ENCODE results near the gene JAK1. TPM values are rescaled to one million over a fixed set of nuclear protein-coding genes. Genes with fewer than 3 reads are reported as not detected.

The JAK1 gene
- total RNA-seq, 1 donor from 2014 or later: 152 TPM

DNA sequence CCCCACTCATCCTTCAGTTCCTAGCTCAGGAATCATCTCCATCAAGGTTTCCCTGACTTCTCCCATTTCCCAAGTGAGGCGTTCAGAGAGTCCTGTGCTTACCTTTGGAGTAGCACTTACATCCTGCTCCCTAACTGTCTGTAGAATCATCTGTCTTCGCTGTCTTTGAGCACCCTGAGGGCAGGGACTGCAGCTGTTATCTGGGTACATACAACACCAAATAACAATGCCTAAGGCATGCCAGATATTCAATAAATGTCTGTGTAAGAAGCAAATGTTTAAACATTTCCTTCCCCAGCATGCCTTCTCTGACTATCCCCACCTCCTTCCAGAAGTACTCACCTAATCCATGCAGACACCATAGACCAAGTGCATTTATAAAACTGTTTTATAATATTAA is 65.4 kb downstream of the JAK1 start:
- H3K4me3 ChIP-seq: no peak overlapping the region
- intact Hi-C loops (cut with DNase I): no loop called here
- no peak for TF ChIP-seq CTCF (IDR thresholded peaks at IDR 0.05)
- DNase-seq (no peak), ATAC-seq (no peak)
- no peaks in the 10 kb centered on the region for H3K9me3 ChIP-seq
- no peaks in the 10 kb centered on the region for H3K27me3 ChIP-seq
- no peaks in the 10 kb centered on the region for H3K36me3 ChIP-seq
- H3K27ac ChIP-seq: no peak overlapping the region
- peaks cover 30% of the 10 kb centered on the region for H3K4me1 ChIP-seq

DNA sequence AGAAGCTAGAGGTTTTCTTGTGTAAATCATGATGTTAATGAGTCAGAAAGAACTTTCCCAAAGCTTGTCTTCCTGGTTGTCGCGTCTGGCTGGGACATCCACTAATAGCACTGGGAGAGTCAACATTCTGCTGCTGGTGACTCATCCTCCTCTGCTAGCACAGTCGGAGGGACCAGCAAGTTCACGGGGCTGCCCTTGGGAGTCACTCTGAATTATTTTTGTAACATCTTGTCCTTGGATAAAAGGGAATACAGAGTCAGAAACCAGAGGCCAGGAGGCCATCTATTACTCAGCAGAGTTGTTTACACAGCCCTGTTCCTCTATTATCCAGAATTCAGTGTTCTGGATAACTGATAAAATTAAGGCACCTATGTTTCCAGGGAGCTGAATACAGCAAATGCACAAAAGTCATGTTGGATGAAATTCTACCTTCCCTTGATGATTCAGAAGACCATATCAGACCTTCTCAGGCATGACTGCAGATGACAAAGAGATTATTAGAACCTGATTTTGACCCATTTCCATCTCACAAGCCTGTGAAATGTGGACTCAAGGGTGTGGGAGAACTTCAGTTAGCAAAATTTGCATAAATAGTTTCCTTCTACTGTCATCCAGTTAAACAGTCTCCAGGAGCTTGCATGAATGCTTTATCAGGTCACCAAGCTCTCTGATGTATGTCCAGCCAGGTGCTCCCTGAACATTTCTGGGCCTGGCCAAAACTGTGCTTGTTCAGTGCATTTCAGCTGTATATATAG is 68.1 kb downstream of the JAK1 start:
- H3K9me3 ChIP-seq: no peaks in the 10 kb centered on the region
- H3K4me1 ChIP-seq: peaks cover 54% of the 10 kb centered on the region
- no peak overlapping the region for H3K4me3 ChIP-seq
- no peak for TF ChIP-seq CTCF (IDR thresholded peaks at IDR 0.05)
- ATAC-seq (peak; percentile 95), DNase-seq (peak; percentile 70)
- no peaks in the 10 kb centered on the region for H3K36me3 ChIP-seq
- intact Hi-C loops (cut with DNase I): no loop called here
- H3K27ac ChIP-seq: peak overlapping the region; percentile 72
- H3K27me3 ChIP-seq: no peaks in the 10 kb centered on the region

GRCh38 chr1:64896551-64896950 is 69.8 kb downstream of the JAK1 start:
- intact Hi-C loops (cut with DNase I): no loop called here
- DNase-seq: no peak
- no peaks in the 10 kb centered on the region for H3K36me3 ChIP-seq
- H3K27me3 ChIP-seq: no peaks in the 10 kb centered on the region
- ATAC-seq: no peak
- H3K27ac ChIP-seq: no peak overlapping the region
- H3K9me3 ChIP-seq: no peaks in the 10 kb centered on the region
- H3K4me3 ChIP-seq: no peak overlapping the region
- peaks cover 72% of the 10 kb centered on the region for H3K4me1 ChIP-seq
- no peak for TF ChIP-seq CTCF (IDR thresholded peaks at IDR 0.05)

- Histone ChIP-seq H3K27ac (no peak overlapping the region), H3K27me3 (no peaks in the 10 kb centered on the region), H3K4me3 (no peak overlapping the region), H3K36me3 (no peaks in the 10 kb centered on the region), H3K9me3 (no peaks in the 10 kb centered on the region), H3K4me1 (peaks cover 82% of the 10 kb centered on the region)
- ATAC-seq: no peak
- intact Hi-C loops (cut with DNase I): no loop called here
- DNase-seq: no peak
- TF ChIP-seq CTCF (IDR thresholded peaks at IDR 0.05): no peak
Observed at GRCh38 chr1:64895500-64895899, 70.8 kb downstream of the JAK1 start.

GRCh38 chr1:64894438-64895196 is 71.7 kb downstream of the JAK1 start:
- Histone ChIP-seq H3K9me3 (no peaks in the 10 kb centered on the region), H3K36me3 (no peaks in the 10 kb centered on the region), H3K4me3 (no peak overlapping the region), H3K4me1 (peaks cover 88% of the 10 kb centered on the region), H3K27me3 (no peaks in the 10 kb centered on the region), H3K27ac (no peak overlapping the region)
- intact Hi-C loops (cut with DNase I): no loop called here
- TF ChIP-seq CTCF (IDR thresholded peaks at IDR 0.05): no peak
- ATAC-seq: no peak
- no peak for DNase-seq
